ENCODE results near the gene CD55. TPM values are rescaled to one million over a fixed set of nuclear protein-coding genes. Genes with fewer than 3 reads are reported as not detected.

CD55 gene
- total RNA-seq, 1 experiment from 2014 or later = 17.3 TPM

DNA sequence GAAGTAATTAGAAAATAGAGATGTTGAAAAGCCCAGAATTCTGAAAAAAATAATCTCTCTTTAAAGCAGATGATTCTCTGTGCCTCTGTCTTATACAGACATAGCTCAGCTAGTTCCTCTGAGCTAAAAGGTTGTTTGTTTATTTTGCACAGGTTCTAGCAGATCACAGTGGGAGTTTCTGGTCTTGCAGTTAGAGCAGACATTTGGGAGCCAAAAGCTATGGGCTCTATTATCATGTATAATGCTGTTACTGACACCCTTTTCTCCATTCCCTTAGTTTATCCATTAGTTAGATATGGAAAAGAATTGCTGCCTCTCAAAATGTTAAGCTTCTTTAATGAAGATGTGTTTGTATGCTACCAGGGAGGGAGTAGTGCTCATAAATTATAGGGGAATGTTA lies 20.5 kb upstream of the CD55 start:
- 0 out of 2 replicates have a peak, but pooled peaks cover 2% of the 10 kb centered on the region for H3K27me3 Mint-ChIP-seq (ENCODE audit: low read depth)
- no peaks in the 10 kb centered on the region for H3K9me3 ChIP-seq (ENCODE audit: control insufficient read depth, low read depth, low read length)
- no peak overlapping the region for H2BK20ac ChIP-seq (ENCODE audit: low read depth, low read length, poor library complexity, severe bottlenecking)
- peaks cover 31 to 35% of the 10 kb centered on the region in 2 experiments for H3K4me1 Mint-ChIP-seq
- no peak overlapping the region for H3K4ac ChIP-seq (ENCODE audit: low read depth, low read length)
- peak overlapping the region in 1 of 3 experiments; percentile 59; a peak in 2 of 7 replicates for H3K27ac Mint-ChIP-seq
- no peaks in the 10 kb centered on the region for H3K79me1 ChIP-seq (ENCODE audit: insufficient read depth, low read depth, low read length, poor library complexity, severe bottlenecking)
- H2AK5ac ChIP-seq (ENCODE audit: insufficient read length, low read length) = no peak overlapping the region
- H3K27ac ChIP-seq (ENCODE audit: insufficient read length, low read depth, low read length) = no peak overlapping the region
- H2BK5ac ChIP-seq (ENCODE audit: insufficient read length, low read length) = no peak overlapping the region
- no peak overlapping the region for H2BK15ac ChIP-seq (ENCODE audit: low read depth, low read length)
- no peaks in the 10 kb centered on the region for H3K23me2 ChIP-seq (ENCODE audit: insufficient read length, low read depth, low read length, poor library complexity, severe bottlenecking)
- no peak overlapping the region for H2AFZ ChIP-seq (ENCODE audit: low read length)
- no peak overlapping the region for H3T11ph ChIP-seq (ENCODE audit: low read length)
- H4K91ac ChIP-seq (ENCODE audit: insufficient read length, low read depth, low read length) = no peak overlapping the region
- no peak overlapping the region for H3K4me2 ChIP-seq (ENCODE audit: insufficient read depth, insufficient read length, low read length)
- H3K9ac ChIP-seq (ENCODE audit: extremely low read depth, insufficient read length, low read length) = no peak overlapping the region
- H3K56ac ChIP-seq (ENCODE audit: insufficient read length, low read depth, low read length) = no peak overlapping the region
- H3K18ac ChIP-seq (ENCODE audit: insufficient read length, low read depth, low read length) = no peak overlapping the region
- TF ChIP-seq, protein P1, sequence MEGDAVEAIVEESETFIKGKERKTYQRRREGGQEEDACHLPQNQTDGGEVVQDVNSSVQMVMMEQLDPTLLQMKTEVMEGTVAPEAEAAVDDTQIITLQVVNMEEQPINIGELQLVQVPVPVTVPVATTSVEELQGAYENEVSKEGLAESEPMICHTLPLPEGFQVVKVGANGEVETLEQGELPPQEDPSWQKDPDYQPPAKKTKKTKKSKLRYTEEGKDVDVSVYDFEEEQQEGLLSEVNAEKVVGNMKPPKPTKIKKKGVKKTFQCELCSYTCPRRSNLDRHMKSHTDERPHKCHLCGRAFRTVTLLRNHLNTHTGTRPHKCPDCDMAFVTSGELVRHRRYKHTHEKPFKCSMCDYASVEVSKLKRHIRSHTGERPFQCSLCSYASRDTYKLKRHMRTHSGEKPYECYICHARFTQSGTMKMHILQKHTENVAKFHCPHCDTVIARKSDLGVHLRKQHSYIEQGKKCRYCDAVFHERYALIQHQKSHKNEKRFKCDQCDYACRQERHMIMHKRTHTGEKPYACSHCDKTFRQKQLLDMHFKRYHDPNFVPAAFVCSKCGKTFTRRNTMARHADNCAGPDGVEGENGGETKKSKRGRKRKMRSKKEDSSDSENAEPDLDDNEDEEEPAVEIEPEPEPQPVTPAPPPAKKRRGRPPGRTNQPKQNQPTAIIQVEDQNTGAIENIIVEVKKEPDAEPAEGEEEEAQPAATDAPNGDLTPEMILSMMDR (conservative IDR thresholded peaks at IDR 0.05) = no peak
- no peaks in the 10 kb centered on the region for H4K20me1 ChIP-seq (ENCODE audit: control insufficient read depth, insufficient read depth, insufficient read length)
- H3K79me2 ChIP-seq (ENCODE audit: insufficient read depth, low read length) = no peaks in the 10 kb centered on the region
- no peaks in the 10 kb centered on the region for H3K4me1 ChIP-seq (ENCODE audit: insufficient read depth, low read length)
- no peak for DNase-seq
- no peak overlapping the region for H3K23ac ChIP-seq (ENCODE audit: insufficient read length, low read depth, low read length)
- no peak overlapping the region for H3K14ac ChIP-seq (ENCODE audit: insufficient read depth, low read length)
- no peaks in the 10 kb centered on the region for H3K27me3 ChIP-seq (ENCODE audit: insufficient read depth, low read length)
- H3K9me3 Mint-ChIP-seq = peaks cover 13 to 14% of the 10 kb centered on the region in 2 experiments
- H3K4me3 Mint-ChIP-seq = no peak overlapping the region
- H2BK120ac ChIP-seq (ENCODE audit: low read depth, low read length, poor library complexity, severe bottlenecking) = no peak overlapping the region
- no peak overlapping the region for H4K8ac ChIP-seq (replicated peaks; ENCODE audit: insufficient read length, low read depth, low read length)
- peaks cover 4 to 15% (median 12%) of the 10 kb centered on the region in 3 experiments; a peak in 6 of 7 replicates for H3K36me3 Mint-ChIP-seq (ENCODE audit: insufficient read depth in 1 of 3, low read depth in 3 of 3)
- H4K5ac ChIP-seq (ENCODE audit: insufficient read length, low read depth, low read length) = no peak overlapping the region
- no peak overlapping the region for H2BK12ac ChIP-seq (ENCODE audit: insufficient read length, low read depth, low read length)
